HepG2 (cell line): ENCODE results near the gene ADAMTS15. TPM values are rescaled to one million over a fixed set of nuclear protein-coding genes. Genes with fewer than 3 reads are reported as not detected.

Experiments
- ATAC-seq: fragments of 200-7000 bp; cut with Tn5 transposase; 3 replicates; pipeline ENCODE4 v1.9.1; 2020; ENCODE audit warnings: mild to moderate bottlenecking, moderate library complexity
- BruUV-seq: library from RNA; stranded (reverse); fragments of 400-500 nt; replicated peaks from 2 replicates; lab custom pipeline; 2021; lab: Mats Ljungman, UMichigan
- CTCF ChIA-PET: fragments of 300-600 bp; formaldehyde crosslinking; extraction: SDS; loops from one replicate; lab custom pipeline; 2021; ENCODE audit warnings: low total read pairs, inconsistent platforms, low intra/inter-chr PET ratio; lab: Yijun Ruan, JAX
- POLR2A ChIA-PET: fragments of 350-600 bp; sonication (Branson Sonifier 250); formaldehyde crosslinking; loops from one replicate; lab custom pipeline; 2020; ENCODE audit warnings: antibody characterized with exemption, inconsistent platforms; lab: Yijun Ruan, JAX
- DNase-seq: peaks from one replicate; pipeline ENCODE4 v3.0.0-alpha.2; 2015; ENCODE audit warnings: low spot score
- FAIRE-seq: peaks from 3 replicates; lab custom pipeline; 2011; peaks lifted over from hg19 to GRCh38; lab: Jason Lieb, UNC
- H2AFZ ChIP-seq: one replicate; pipeline ENCODE4 v1.6.1; 2011; ENCODE audit warnings: low read length, inconsistent platforms
- H3K27ac ChIP-seq: fragments of 300-600 bp; 3 replicates; pipeline ENCODE4 v1.8.0; 2011; ENCODE audit warnings: mixed run types, mild to moderate bottlenecking, mixed read lengths, low read length, inconsistent platforms; ENCODE audit not compliant: insufficient read depth; ENCODE audit errors: extremely low read length
- H3K27me3 ChIP-seq, 2 experiments: fragments of 200-600 bp in 1 of 2; 2 replicates in 1 of 2; 3 replicates in 1 of 2; pipeline versions ENCODE4 v1.6.0 to v1.8.0; 2011; ENCODE audit warnings: low read length in 2 of 2, mild to moderate bottlenecking in 2 of 2, moderate library complexity in 2 of 2, inconsistent platforms in 1 of 2; ENCODE audit not compliant: insufficient read depth in 2 of 2, control insufficient read depth in 1 of 2
- H3K36me3 ChIP-seq, 2 experiments: fragments of 200-600 bp in 1 of 2; replicated peaks in 1 of 2; 2 replicates in 1 of 2; 3 replicates in 1 of 2; pipeline versions ENCODE4 v1.5.1 to v1.8.0; 2011; ENCODE audit warnings: low read length in 2 of 2, inconsistent platforms in 1 of 2; ENCODE audit not compliant: insufficient read depth in 2 of 2, control insufficient read depth in 1 of 2
- H3K4me1 ChIP-seq: 2 replicates; pipeline ENCODE4 v1.5.1; 2012; ENCODE audit warnings: low read length, inconsistent platforms; ENCODE audit not compliant: insufficient read depth
- H3K4me2 ChIP-seq: 2 replicates; pipeline ENCODE4 v1.6.0; 2011; ENCODE audit warnings: low read depth, low read length, inconsistent platforms
- H3K4me3 ChIP-seq, 3 experiments: fragments of 200-600 bp in 1 of 3; sonication (generic), shearing (Covaris generic) in 1 of 3; replicated peaks in 1 of 3; 2 replicates each; pipeline ENCODE4 v1.5.1; 2011 to 2016; ENCODE audit warnings: low read length in 3 of 3, inconsistent platforms in 2 of 3, low read depth in 2 of 3, mild to moderate bottlenecking in 2 of 3, control low read depth in 1 of 3, mixed read lengths in 1 of 3; ENCODE audit not compliant: insufficient read depth in 1 of 3
- H3K79me2 ChIP-seq: one replicate; pipeline ENCODE4 v1.6.1; 2011; ENCODE audit warnings: low read length, inconsistent platforms; ENCODE audit not compliant: insufficient read depth
- H3K9ac ChIP-seq: 2 replicates; pipeline ENCODE4 v1.6.0; 2011; ENCODE audit warnings: mild to moderate bottlenecking, low read depth, low read length, inconsistent platforms; ENCODE audit not compliant: insufficient read depth
- H3K9me3 ChIP-seq: 2 replicates; pipeline ENCODE4 v1.5.1; 2012; ENCODE audit warnings: mild to moderate bottlenecking, low read length
- H4K20me1 ChIP-seq: 2 replicates; pipeline ENCODE4 v1.6.0; 2011; ENCODE audit warnings: inconsistent platforms, mild to moderate bottlenecking, low read length, moderate library complexity; ENCODE audit not compliant: insufficient read depth
- AKAP8 ChIP-seq: sonication (generic); formaldehyde crosslinking; IDR thresholded peaks from 2 replicates; pipeline ENCODE4 v1.5.1; 2020; ENCODE audit warnings: mild to moderate bottlenecking, missing genetic modification reagents
- ATF3 ChIP-seq: sonication (generic); formaldehyde crosslinking; IDR thresholded peaks from 2 replicates; pipeline ENCODE4 v1.4.0; 2020; ENCODE audit warnings: missing genetic modification reagents
- FOXP4 ChIP-seq: sonication (generic); formaldehyde crosslinking; IDR thresholded peaks from 2 replicates; pipeline ENCODE4 v1.4.0; 2020; ENCODE audit warnings: missing genetic modification reagents
- HNRNPLL ChIP-seq: fragments of 200-400 bp; formaldehyde crosslinking; IDR thresholded peaks from 2 replicates; pipeline ENCODE4 v1.6.1; 2017; ENCODE audit warnings: mild to moderate bottlenecking, low read depth, low read length; ENCODE audit not compliant: poor library complexity, severe bottlenecking
- ZNF33A ChIP-seq: sonication (generic); formaldehyde crosslinking; IDR thresholded peaks from 2 replicates; pipeline ENCODE4 v1.5.1; 2020; ENCODE audit warnings: missing genetic modification reagents, mild to moderate bottlenecking, moderate library complexity, borderline replicate concordance
- WGBS: methylation state at CpG from one replicate; pipeline ENCODE4 v1.1.6; 2017; ENCODE audit warnings: low lambda C conversion rate; 5-methylcytosine and 5-hydroxymethylcytosine counted together
- in situ Hi-C: cut with HindIII; loops from 2 replicates; pipeline ENCODE4 v1.10.0; 2017; ENCODE audit warnings: low pct_unique_long_range_greater_than_20kb; ENCODE audit not compliant: extremely low pct_ligation_motif_present
- intact Hi-C: fragments of 100-400 bp; cut with micrococcal nuclease; formaldehyde crosslinking; loops from one replicate; pipeline ENCODE4 v1.10.0; 2022; ENCODE audit not compliant: unreplicated experiment
- polyA plus RNA-seq, 8 experiments: library from polyadenylated mRNA; depleted of rRNA in 3 of 8; stranded (reverse) in 7 of 8; unstranded in 1 of 8; fragments of >200 nt; fragmentation: Illumina TruSeq in 4 of 8; extraction: Trizol in 4 of 8; gene quantifications; 2 replicates each; pipeline versions ENCODE4 v1.2.1 to v1.2.3, GENCODE V29; 2011 to 2016; ENCODE audit warnings: low read depth in 4 of 8, missing spikeins in 1 of 8, mixed read lengths in 1 of 8; ENCODE audit not compliant: insufficient read depth in 1 of 8
- total RNA-seq, 5 experiments: library from RNA; depleted of rRNA; stranded (reverse); fragments of >200 nt; fragmentation: Illumina TruSeq; extraction: Trizol; gene quantifications; 2 replicates each; pipeline ENCODE4 v1.2.3, GENCODE V29; 2016; ENCODE audit warnings: low read depth in 1 of 5

Gene ADAMTS15
- total and polyA plus RNA-seq, 2 of the 13 experiments (the other 11 are each of a cell fraction or from before 2014, with no cell fraction given), result 0.01 to 0.02 TPM

- H3K9ac ChIP-seq, result no peak overlapping the region
- peaks cover 4 to 26% of the 10 kb centered on the region in 2 experiments; a peak in 4 of 5 replicates for H3K27me3 ChIP-seq
- no peak overlapping the region for H3K27ac ChIP-seq
- H3K4me1 ChIP-seq, result no peaks in the 10 kb centered on the region
- no TSS peak for BruUV-seq
- CTCF ChIA-PET, result no interaction called here
- intact Hi-C loops, result no loop called here
- H2AFZ ChIP-seq, result no peak overlapping the region
- H3K4me3 ChIP-seq, result no peak overlapping the region
- no peak for ATAC-seq
- TF ChIP-seq FOXP4 (CRISPR knock-in tag) (no peak), AKAP8 (CRISPR knock-in tag) (no peak), ZNF33A (CRISPR knock-in tag) (no peak)
- TF ChIP-seq, all 625 proteins: peak for 0
- Histone ChIP-seq H3K36me3 (no peaks in the 10 kb centered on the region), H3K9me3 (no peaks in the 10 kb centered on the region), H3K4me2 (no peak overlapping the region), H3K79me2 (no peaks in the 10 kb centered on the region), H4K20me1 (no peaks in the 10 kb centered on the region)
- 22% methylated on average over 8 of the region's 10 CpGs for WGBS
- FAIRE-seq (no peak), DNase-seq (no peak)
- in situ Hi-C loops, result no loop called here
- POLR2A ChIA-PET, result no interaction called here
Observed at GRCh38 chr11:130523609-130524008, 75.2 kb downstream of the ADAMTS15 start.

- Histone ChIP-seq H3K79me2 (no peaks in the 10 kb centered on the region), H3K4me1 (no peaks in the 10 kb centered on the region), H3K9ac (no peak overlapping the region), H3K4me2 (no peak overlapping the region), H3K9me3 (no peaks in the 10 kb centered on the region), H3K4me3 (no peak overlapping the region), H3K27me3 (peaks cover 4 to 26% of the 10 kb centered on the region in 2 experiments; a peak in 4 of 5 replicates), H3K36me3 (no peaks in the 10 kb centered on the region), H2AFZ (no peak overlapping the region), H3K27ac (no peak overlapping the region), H4K20me1 (no peaks in the 10 kb centered on the region)
- no peak for TF ChIP-seq ATF3
- no peak for TF ChIP-seq HNRNPLL
- FAIRE-seq, result no peak
- ChIA-PET CTCF (no interaction called here), POLR2A (no interaction called here)
- no TSS peak for BruUV-seq
- no peak for DNase-seq
- intact Hi-C loops (no loop called here), in situ Hi-C loops (no loop called here)
- WGBS, result 34% methylated on average over 8 of the region's 8 CpGs
- ATAC-seq, result no peak
Observed at GRCh38 chr11:130524132-130524790, 75.8 kb downstream of the ADAMTS15 start.
